Esophagus muscularis mucosa (tissue), 4 donors: Measurements from ENCODE around the gene CPA5.

Source experiments
- CTCF ChIP-seq, 3 experiments: fragments of 200-600 bp in 2 of 3; fragments of 450-650 bp in 1 of 3; sonication (generic) in 2 of 3; IDR thresholded peaks; one replicate each; pipeline ENCODE4 v1.5.1; 2017 to 2019; ENCODE audit warnings: antibody characterized with exemption in 3 of 3, mild to moderate bottlenecking in 2 of 3, moderate library complexity in 1 of 3
- EP300 ChIP-seq: sonication (generic); formaldehyde crosslinking; IDR thresholded peaks from one replicate; pipeline ENCODE4 v1.6.1; 2017; ENCODE audit warnings: antibody characterized with exemption
- POLR2A ChIP-seq: fragments of 450-650 bp; IDR thresholded peaks from one replicate; pipeline ENCODE4 v1.6.1; 2017; ENCODE audit warnings: antibody characterized with exemption, moderate library complexity, mild to moderate bottlenecking, low read depth
- POLR2AphosphoS5 ChIP-seq, 2 donors: sonication (generic); formaldehyde crosslinking; IDR thresholded peaks; one replicate each; pipeline ENCODE4 v1.6.1; 2017; ENCODE audit warnings: antibody characterized with exemption in 2 of 2

- TF ChIP-seq POLR2A (no peak), POLR2AphosphoS5 (IDR thresholded peaks at IDR 0.05) (no peak), CTCF (IDR thresholded peaks at IDR 0.05) (no peak), EP300 (no peak)
Observed at GRCh38 chr7:130384371-130384801, 39.8 kb downstream of the CPA5 start.
